Superior temporal gyrus (tissue), 1 donor: ENCODE data around the gene AACS.
"Not testable (repeated sequence)": the region's sequence is repeated elsewhere in the genome, so short reads cannot be mapped to it uniquely, and the experiment has no call there.

ENCODE experiments used
- DNase-seq: peaks from one replicate; pipeline ENCODE4 v3.0.0-alpha.2; 2016; ENCODE audit errors: extremely low spot score

The AACS gene

GRCh38 chr12:125065021-125065918 is at the start of gene AACS:
Gene AACS, plus strand, starts transcription at chr12:125065435. Its CDS starts 150 bp downstream, at chr12:125065585.
- peak; percentile 62 for DNase-seq

- DNase-seq, result peak; percentile 83
Measured at GRCh38 chr12:125015680-125016310, 49.4 kb upstream of the AACS start.

GRCh38 chr12:125017801-125018200 is 47.4 kb upstream of the AACS start:
- DNase-seq, result no peak

GRCh38 chr12:125018356-125018755 is 46.9 kb upstream of the AACS start:
- no peak for DNase-seq

- no peak for DNase-seq
Measured at GRCh38 chr12:125021096-125021495, 44.1 kb upstream of the AACS start.

GRCh38 chr12:125021771-125022170 is 43.5 kb upstream of the AACS start:
- DNase-seq, result no peak

- no peak for DNase-seq
Measured at GRCh38 chr12:125023065-125023464, 42.2 kb upstream of the AACS start.

- DNase-seq, result no peak
Measured at GRCh38 chr12:125024949-125025563, 40.2 kb upstream of the AACS start.

- DNase-seq, result no peak
Measured at GRCh38 chr12:125025606-125026235, 39.5 kb upstream of the AACS start.

GRCh38 chr12:125028106-125028505 is 37.1 kb upstream of the AACS start:
- DNase-seq, result no peak

- DNase-seq, result no peak
Measured at GRCh38 chr12:125029761-125030358, 35.4 kb upstream of the AACS start.

- DNase-seq, result not testable (repeated sequence)
Measured at GRCh38 chr12:125031471-125031870, 33.8 kb upstream of the AACS start.

- DNase-seq, result no peak
Measured at GRCh38 chr12:125032466-125033152, 32.6 kb upstream of the AACS start.

- no peak for DNase-seq
Measured at GRCh38 chr12:125033288-125033687, 31.9 kb upstream of the AACS start.

GRCh38 chr12:125038976-125039625 is 26.1 kb upstream of the AACS start:
- DNase-seq, result no peak

- DNase-seq, result no peak
Measured at GRCh38 chr12:125049093-125049458, 16.2 kb upstream of the AACS start.

GRCh38 chr12:125050446-125050845 is 14.8 kb upstream of the AACS start:
- no peak for DNase-seq

GRCh38 chr12:125050868-125051267 is 14.4 kb upstream of the AACS start:
- DNase-seq, result no peak

GRCh38 chr12:125053821-125054220 is 11.4 kb upstream of the AACS start:
- no peak for DNase-seq

GRCh38 chr12:125055591-125055990 is 9.6 kb upstream of the AACS start:
- no peak for DNase-seq

- DNase-seq, result no peak
Measured at GRCh38 chr12:125056306-125056705, 8.9 kb upstream of the AACS start.
